ENCODE results near the gene MAD2L2. TPM values are rescaled to one million over a fixed set of nuclear protein-coding genes. Genes with fewer than 3 reads are reported as not detected.

MAD2L2 gene
- total RNA-seq, 1 experiment from 2014 or later: 283 TPM

DNA sequence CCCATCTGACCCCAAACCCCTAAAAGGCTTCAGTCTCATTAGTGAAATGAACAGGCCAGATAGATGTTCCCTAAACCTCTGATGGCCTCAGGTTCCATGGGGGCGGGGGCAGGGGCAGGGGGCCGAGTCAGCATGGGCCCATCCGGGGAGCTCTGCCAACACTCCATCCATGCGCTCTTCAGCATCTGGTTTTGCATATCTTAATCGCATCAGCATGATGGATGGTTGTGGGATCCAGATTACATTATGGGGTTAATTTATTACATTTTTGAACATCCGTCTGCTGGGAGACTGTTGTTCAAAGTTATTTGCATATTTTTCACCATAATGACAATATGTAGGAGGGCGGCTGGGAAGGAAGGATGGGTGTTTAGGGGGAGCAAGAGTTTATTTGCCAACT is 3.1 kb upstream of the MAD2L2 start (continued):
- TF ChIP-seq, protein P1, sequence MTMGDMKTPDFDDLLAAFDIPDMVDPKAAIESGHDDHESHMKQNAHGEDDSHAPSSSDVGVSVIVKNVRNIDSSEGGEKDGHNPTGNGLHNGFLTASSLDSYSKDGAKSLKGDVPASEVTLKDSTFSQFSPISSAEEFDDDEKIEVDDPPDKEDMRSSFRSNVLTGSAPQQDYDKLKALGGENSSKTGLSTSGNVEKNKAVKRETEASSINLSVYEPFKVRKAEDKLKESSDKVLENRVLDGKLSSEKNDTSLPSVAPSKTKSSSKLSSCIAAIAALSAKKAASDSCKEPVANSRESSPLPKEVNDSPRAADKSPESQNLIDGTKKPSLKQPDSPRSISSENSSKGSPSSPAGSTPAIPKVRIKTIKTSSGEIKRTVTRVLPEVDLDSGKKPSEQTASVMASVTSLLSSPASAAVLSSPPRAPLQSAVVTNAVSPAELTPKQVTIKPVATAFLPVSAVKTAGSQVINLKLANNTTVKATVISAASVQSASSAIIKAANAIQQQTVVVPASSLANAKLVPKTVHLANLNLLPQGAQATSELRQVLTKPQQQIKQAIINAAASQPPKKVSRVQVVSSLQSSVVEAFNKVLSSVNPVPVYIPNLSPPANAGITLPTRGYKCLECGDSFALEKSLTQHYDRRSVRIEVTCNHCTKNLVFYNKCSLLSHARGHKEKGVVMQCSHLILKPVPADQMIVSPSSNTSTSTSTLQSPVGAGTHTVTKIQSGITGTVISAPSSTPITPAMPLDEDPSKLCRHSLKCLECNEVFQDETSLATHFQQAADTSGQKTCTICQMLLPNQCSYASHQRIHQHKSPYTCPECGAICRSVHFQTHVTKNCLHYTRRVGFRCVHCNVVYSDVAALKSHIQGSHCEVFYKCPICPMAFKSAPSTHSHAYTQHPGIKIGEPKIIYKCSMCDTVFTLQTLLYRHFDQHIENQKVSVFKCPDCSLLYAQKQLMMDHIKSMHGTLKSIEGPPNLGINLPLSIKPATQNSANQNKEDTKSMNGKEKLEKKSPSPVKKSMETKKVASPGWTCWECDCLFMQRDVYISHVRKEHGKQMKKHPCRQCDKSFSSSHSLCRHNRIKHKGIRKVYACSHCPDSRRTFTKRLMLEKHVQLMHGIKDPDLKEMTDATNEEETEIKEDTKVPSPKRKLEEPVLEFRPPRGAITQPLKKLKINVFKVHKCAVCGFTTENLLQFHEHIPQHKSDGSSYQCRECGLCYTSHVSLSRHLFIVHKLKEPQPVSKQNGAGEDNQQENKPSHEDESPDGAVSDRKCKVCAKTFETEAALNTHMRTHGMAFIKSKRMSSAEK (CRISPR knock-in tag; IDR thresholded peaks at IDR 0.05; ENCODE audit: borderline replicate concordance): no peak
- TF ChIP-seq FOXP4 (CRISPR knock-in tag; IDR thresholded peaks at IDR 0.05): no peak

GRCh38 chr1:11682799-11683198 is 1.9 kb upstream of the MAD2L2 start:
- Mint-ChIP-seq H3K27ac (peak overlapping the region; percentile 100), H3K4me1 (peaks cover 73% of the 10 kb centered on the region), H3K36me3 (peaks cover 30% of the 10 kb centered on the region), H3K4me3 (peak overlapping the region; percentile 81), H3K9me3 (no peaks in the 10 kb centered on the region), H3K27me3 (ENCODE audit: low read depth) (no peaks in the 10 kb centered on the region)
- peak; percentile 15 for ATAC-seq
- ChIA-PET POLR2A (interaction anchor here (0.6 to 3.0 kb wide), 9 partner anchors 9 to 1112 kb away, joined by 3 to 52 read pairs (median 7); partner anchors contain the start of genes DRAXIN, FBXO2, FBXO44 and FBXO6), CTCF (interaction anchor here (1.2 to 3.5 kb wide), 17 partner anchors 8 to 319 kb away, joined by 3 to 39 read pairs (median 9); partner anchors contain the start of genes AGTRAP, DRAXIN and FBXO6)
- TF ChIP-seq ZNF263 (CRISPR knock-in tag; IDR thresholded peaks at IDR 0.05; ENCODE audit: low read depth) (no peak), RORB (CRISPR knock-in tag; IDR thresholded peaks at IDR 0.05) (no peak), TEAD4 (CRISPR knock-in tag; IDR thresholded peaks at IDR 0.05) (no peak), CREM (CRISPR knock-in tag; IDR thresholded peaks at IDR 0.05) (no peak), JAZF1 (CRISPR knock-in tag; IDR thresholded peaks at IDR 0.05) (no peak)
- TF ChIP-seq, protein P2, sequence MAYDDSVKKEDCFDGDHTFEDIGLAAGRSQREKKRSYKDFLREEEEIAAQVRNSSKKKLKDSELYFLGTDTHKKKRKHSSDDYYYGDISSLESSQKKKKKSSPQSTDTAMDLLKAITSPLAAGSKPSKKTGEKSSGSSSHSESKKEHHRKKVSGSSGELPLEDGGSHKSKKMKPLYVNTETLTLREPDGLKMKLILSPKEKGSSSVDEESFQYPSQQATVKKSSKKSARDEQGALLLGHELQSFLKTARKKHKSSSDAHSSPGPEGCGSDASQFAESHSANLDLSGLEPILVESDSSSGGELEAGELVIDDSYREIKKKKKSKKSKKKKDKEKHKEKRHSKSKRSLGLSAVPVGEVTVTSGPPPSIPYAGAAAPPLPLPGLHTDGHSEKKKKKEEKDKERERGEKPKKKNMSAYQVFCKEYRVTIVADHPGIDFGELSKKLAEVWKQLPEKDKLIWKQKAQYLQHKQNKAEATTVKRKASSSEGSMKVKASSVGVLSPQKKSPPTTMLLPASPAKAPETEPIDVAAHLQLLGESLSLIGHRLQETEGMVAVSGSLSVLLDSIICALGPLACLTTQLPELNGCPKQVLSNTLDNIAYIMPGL (CRISPR knock-in tag; IDR thresholded peaks at IDR 0.05): no peak
- no peak for DNase-seq (ENCODE audit: low spot score)

DNA sequence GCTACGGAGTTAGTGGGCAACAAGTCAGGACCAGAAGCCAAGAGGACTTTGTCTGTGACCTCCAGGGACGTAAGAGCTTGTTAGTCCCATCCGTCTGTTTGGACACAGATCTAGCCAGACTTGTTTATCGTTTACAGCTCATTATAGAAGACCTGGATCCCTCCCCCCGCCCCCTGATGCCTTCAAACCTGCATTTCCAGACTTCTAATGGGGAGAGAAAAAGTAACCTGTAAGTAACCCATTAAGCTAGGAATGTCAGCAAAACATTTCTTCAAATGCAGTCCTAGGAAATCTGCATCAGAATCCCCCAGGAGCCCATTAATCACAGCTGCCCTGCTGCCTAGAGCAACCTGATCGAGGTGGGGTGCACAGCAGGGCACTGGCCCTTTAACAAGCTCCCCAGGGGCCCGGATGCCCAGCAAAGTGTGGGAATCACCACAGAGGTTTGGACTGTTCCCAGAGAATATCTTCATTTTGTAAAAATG is 1.4 kb upstream of the MAD2L2 start:
- ChIA-PET POLR2A (interaction anchor here (0.8 to 3.0 kb wide), 11 partner anchors 9 to 226 kb away, joined by 3 to 52 read pairs (median 5); partner anchors contain the start of genes AGTRAP, DRAXIN, FBXO2 and FBXO44), CTCF (interaction anchor here (0.6 to 3.5 kb wide), 20 partner anchors 8 to 319 kb away, joined by 3 to 39 read pairs (median 8); partner anchors contain the start of genes AGTRAP, DRAXIN and FBXO6)
- H3K9me3 Mint-ChIP-seq: no peaks in the 10 kb centered on the region
- H3K27ac Mint-ChIP-seq: peak overlapping the region; percentile 100
- peaks cover 30% of the 10 kb centered on the region for H3K36me3 Mint-ChIP-seq
- H3K4me1 Mint-ChIP-seq: peaks cover 69% of the 10 kb centered on the region
- peak; percentile 75 for DNase-seq (ENCODE audit: low spot score)
- H3K4me3 Mint-ChIP-seq: peak overlapping the region; percentile 81
- no peaks in the 10 kb centered on the region for H3K27me3 Mint-ChIP-seq (ENCODE audit: low read depth)
- peak; percentile 55 for ATAC-seq
- TF ChIP-seq ZNF423 (CRISPR knock-in tag; IDR thresholded peaks at IDR 0.05): peak; percentile 99
- no peak for TF ChIP-seq ARID4B (CRISPR knock-in tag; IDR thresholded peaks at IDR 0.05; ENCODE audit: borderline replicate concordance)
- TF ChIP-seq IRF2 (CRISPR knock-in tag; IDR thresholded peaks at IDR 0.05; ENCODE audit: borderline replicate concordance, low read depth): no peak
- no peak for TF ChIP-seq ZNF317 (CRISPR knock-in tag; IDR thresholded peaks at IDR 0.05; ENCODE audit: borderline replicate concordance, low read depth)
- no peak for TF ChIP-seq USF2 (CRISPR knock-in tag; IDR thresholded peaks at IDR 0.05)
- TF ChIP-seq, protein P3, sequence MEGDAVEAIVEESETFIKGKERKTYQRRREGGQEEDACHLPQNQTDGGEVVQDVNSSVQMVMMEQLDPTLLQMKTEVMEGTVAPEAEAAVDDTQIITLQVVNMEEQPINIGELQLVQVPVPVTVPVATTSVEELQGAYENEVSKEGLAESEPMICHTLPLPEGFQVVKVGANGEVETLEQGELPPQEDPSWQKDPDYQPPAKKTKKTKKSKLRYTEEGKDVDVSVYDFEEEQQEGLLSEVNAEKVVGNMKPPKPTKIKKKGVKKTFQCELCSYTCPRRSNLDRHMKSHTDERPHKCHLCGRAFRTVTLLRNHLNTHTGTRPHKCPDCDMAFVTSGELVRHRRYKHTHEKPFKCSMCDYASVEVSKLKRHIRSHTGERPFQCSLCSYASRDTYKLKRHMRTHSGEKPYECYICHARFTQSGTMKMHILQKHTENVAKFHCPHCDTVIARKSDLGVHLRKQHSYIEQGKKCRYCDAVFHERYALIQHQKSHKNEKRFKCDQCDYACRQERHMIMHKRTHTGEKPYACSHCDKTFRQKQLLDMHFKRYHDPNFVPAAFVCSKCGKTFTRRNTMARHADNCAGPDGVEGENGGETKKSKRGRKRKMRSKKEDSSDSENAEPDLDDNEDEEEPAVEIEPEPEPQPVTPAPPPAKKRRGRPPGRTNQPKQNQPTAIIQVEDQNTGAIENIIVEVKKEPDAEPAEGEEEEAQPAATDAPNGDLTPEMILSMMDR (IDR thresholded peaks at IDR 0.05): no peak
- TF ChIP-seq, protein P4, sequence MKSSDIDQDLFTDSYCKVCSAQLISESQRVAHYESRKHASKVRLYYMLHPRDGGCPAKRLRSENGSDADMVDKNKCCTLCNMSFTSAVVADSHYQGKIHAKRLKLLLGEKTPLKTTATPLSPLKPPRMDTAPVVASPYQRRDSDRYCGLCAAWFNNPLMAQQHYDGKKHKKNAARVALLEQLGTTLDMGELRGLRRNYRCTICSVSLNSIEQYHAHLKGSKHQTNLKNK (CRISPR knock-in tag; IDR thresholded peaks at IDR 0.05): no peak
